Activated T-cell treated with anti-CD3 and anti-CD28 coated beads for 1 hour (primary cell): Measurements from ENCODE around the gene UROS.

Source experiments
- DNase-seq: peaks from one replicate; pipeline ENCODE4 v3.0.0-alpha.2; 2020; ENCODE audit warnings: low read depth

Gene UROS

GRCh38 chr10:125788156-125789034, 34.7 kb downstream of the UROS start:
- no peak for DNase-seq

GRCh38 chr10:125785791-125786190, 37.3 kb downstream of the UROS start:
- no peak for DNase-seq

GRCh38 chr10:125783957-125784356, 39.1 kb downstream of the UROS start:
- DNase-seq: no peak

GRCh38 chr10:125783408-125783807, 39.6 kb downstream of the UROS start:
- no peak for DNase-seq

GRCh38 chr10:125782616-125783015, 40.4 kb downstream of the UROS start:
- no peak for DNase-seq

GRCh38 chr10:125782054-125782453, 41.0 kb downstream of the UROS start:
- DNase-seq: no peak

- no peak for DNase-seq
Measured at GRCh38 chr10:125781374-125781773, 41.7 kb downstream of the UROS start.

GRCh38 chr10:125779403-125780327, 43.4 kb downstream of the UROS start:
- DNase-seq: no peak

GRCh38 chr10:125778556-125778955, 44.5 kb downstream of the UROS start:
- DNase-seq: no peak

- DNase-seq: no peak
Measured at GRCh38 chr10:125777806-125778205, 45.3 kb downstream of the UROS start.

- DNase-seq: no peak
Measured at GRCh38 chr10:125775491-125776106, 47.5 kb downstream of the UROS start, which contains the start of gene MMP21. Gene MMP21, minus strand, starts transcription at chr10:125775821. Its CDS starts 0 bp downstream, at chr10:125775821.

- no peak for DNase-seq
Measured at GRCh38 chr10:125774581-125775191, 48.4 kb downstream of the UROS start.

GRCh38 chr10:125773687-125774543, 49.1 kb downstream of the UROS start:
- DNase-seq: no peak

- DNase-seq: no peak
Measured at GRCh38 chr10:125772864-125773180, 50.2 kb downstream of the UROS start.

- DNase-seq: no peak
Measured at GRCh38 chr10:125772112-125772863, 50.8 kb downstream of the UROS start.

- DNase-seq: no peak
Measured at GRCh38 chr10:125770844-125771243, 52.2 kb downstream of the UROS start.

GRCh38 chr10:125769175-125769574, 53.9 kb downstream of the UROS start:
- DNase-seq: no peak

GRCh38 chr10:125768219-125768855, 54.7 kb downstream of the UROS start:
- no peak for DNase-seq

- no peak for DNase-seq
Measured at GRCh38 chr10:125766511-125766910, 56.5 kb downstream of the UROS start.

- DNase-seq: no peak
Measured at GRCh38 chr10:125765835-125766234, 57.2 kb downstream of the UROS start.
